Motor neuron (in vitro differentiated cells): ENCODE data around the gene FKBP3. TPM values are rescaled to one million over a fixed set of nuclear protein-coding genes. Genes with fewer than 3 reads are reported as not detected.
"Not testable (repeated sequence)": the region's sequence is repeated elsewhere in the genome, so short reads cannot be mapped to it uniquely, and the experiment has no call there.

Experiments used
- ATAC-seq, 8 experiments: fragments of 200-7000 bp; cut with Tn5 transposase; replicated peaks in 6 of 8; 2 replicates each; pipeline ENCODE4 v1.8.0; 2021; ENCODE audit warnings: mild to moderate bottlenecking in 8 of 8, moderate library complexity in 8 of 8
- H3K27ac ChIP-seq, 2 donors: fragments of 250-450 bp; sonication (Bioruptor Pico); 2 replicates each; pipeline ENCODE4 v1.9.0; 2021; ENCODE audit warnings: antibody characterized with exemption in 2 of 2, mild to moderate bottlenecking in 2 of 2, moderate library complexity in 1 of 2
- H3K4me1 ChIP-seq, 2 donors: fragments of 250-450 bp; sonication (Bioruptor Pico); replicated peaks in 1 of 2; 2 replicates each; pipeline ENCODE4 v1.6.1; 2021; ENCODE audit warnings: antibody characterized with exemption in 2 of 2, mild to moderate bottlenecking in 2 of 2, moderate library complexity in 1 of 2
- H3K4me3 ChIP-seq, 5 donors: fragments of 250-450 bp; sonication (Bioruptor Pico); 2 replicates each; pipeline ENCODE4 v1.9.0; 2021; ENCODE audit warnings: antibody characterized with exemption in 5 of 5, mild to moderate bottlenecking in 5 of 5, moderate library complexity in 4 of 5
- WGBS, 10 experiments: fragments of 450-650 bp; shearing (Covaris generic); methylation state at CpG; one replicate each; pipeline ENCODE4 v1.0.0; 2022; 5-methylcytosine and 5-hydroxymethylcytosine counted together
- in situ Hi-C, 9 experiments: fragments of 400-800 bp; cut with MboI; loops; one replicate each; pipeline ENCODE4 v1.15.0; 2021; ENCODE audit warnings: low sequenced_read_pairs in 9 of 9, low pct_unique_long_range_greater_than_20kb in 2 of 9; ENCODE audit not compliant: unreplicated experiment in 9 of 9
- total RNA-seq, 8 experiments: library from RNA; unstranded; fragments of 300-600 nt; gene quantifications; 2 replicates each; pipeline versions ENCODE4 v1.2.3 to v1.2.4, GENCODE V29; 2022

Gene FKBP3
- total RNA-seq, 8 experiments from 2014 or later: 38.1 to 126 (median 96.1) TPM

- H3K4me1 ChIP-seq: no peaks in the 10 kb centered on the region
- 78 to 100% (median 98%) methylated on average over 1 to 4 of the region's 4 CpGs; no CpG with 5 or more reads in 1 of the 10 experiments for WGBS, 10 experiments
- H3K27ac ChIP-seq: no peak overlapping the region
- ATAC-seq: no peak
- in situ Hi-C loops: no loop called here
- no peak overlapping the region for H3K4me3 ChIP-seq
Observed at GRCh38 chr14:45095143-45095542, 39.1 kb downstream of the FKBP3 start.

DNA sequence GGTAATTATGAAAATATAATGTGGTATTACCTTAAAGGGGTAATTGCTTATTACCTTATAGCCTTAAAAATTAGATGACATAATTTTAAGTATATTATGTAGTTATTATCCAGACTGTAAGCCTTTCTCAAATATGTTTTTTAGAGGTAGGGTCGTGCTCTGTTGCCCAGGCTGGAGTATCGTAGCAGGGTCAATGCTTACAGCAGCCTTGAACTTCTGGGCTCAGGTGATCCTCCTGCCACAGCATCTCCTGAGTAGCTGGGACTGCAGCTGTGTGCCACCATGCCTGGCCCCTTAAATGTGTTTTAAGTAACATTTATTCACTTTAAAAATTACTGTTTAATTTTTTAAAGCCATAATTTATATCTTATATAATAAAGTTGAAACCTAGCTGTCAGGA lies 40.0 kb downstream of the FKBP3 start:
- ATAC-seq: no peak
- H3K4me1 ChIP-seq: no peaks in the 10 kb centered on the region
- H3K4me3 ChIP-seq: no peak overlapping the region
- WGBS, 10 experiments: 80 to 100% (median 100%) methylated on average over 1 to 2 of the region's 2 CpGs; no CpG with 5 or more reads in 3 of the 10 experiments
- no peak overlapping the region for H3K27ac ChIP-seq
- in situ Hi-C loops: no loop called here

GRCh38 chr14:45091710-45092109 lies 42.6 kb downstream of the FKBP3 start:
- Histone ChIP-seq H3K27ac (no peak overlapping the region), H3K4me3 (no peak overlapping the region), H3K4me1 (no peaks in the 10 kb centered on the region)
- WGBS, 10 experiments: 56 to 100% (median 96%) methylated on average over 1 to 2 of the region's 2 CpGs
- in situ Hi-C loops: no loop called here
- ATAC-seq: no peak

- peak in 2 of 8 experiments; percentile 73 to 76 for ATAC-seq
- in situ Hi-C loops: no loop called here
- Histone ChIP-seq H3K4me1 (peaks cover 7 to 17% of the 10 kb centered on the region in 2 donors), H3K27ac (no peak overlapping the region), H3K4me3 (no peak overlapping the region)
- 0 to 100% (median 71%) methylated on average over 1 of the region's 1 CpG; no CpG with 5 or more reads in 1 of the 10 experiments for WGBS, 10 experiments
Observed at GRCh38 chr14:45089813-45090212, 44.5 kb downstream of the FKBP3 start.

DNA sequence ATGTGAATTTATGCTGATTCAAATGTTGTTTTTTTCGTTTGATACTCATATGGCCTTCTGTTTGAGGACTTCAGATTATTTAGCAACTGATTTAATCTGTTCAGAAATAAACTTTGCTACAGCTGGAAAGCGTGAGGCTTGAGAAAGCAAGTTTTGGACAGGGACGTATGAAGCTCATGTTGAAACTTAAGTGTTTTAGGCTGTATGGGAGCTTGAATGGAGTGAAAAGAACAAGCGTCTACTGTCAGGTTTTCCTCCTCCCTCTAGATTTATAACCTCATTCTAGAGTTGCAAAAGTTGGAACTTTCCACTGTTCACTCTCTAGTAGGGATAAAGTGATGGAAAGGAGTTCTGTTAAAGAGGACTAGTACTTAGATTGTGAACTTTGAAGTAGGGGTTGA lies 49.3 kb downstream of the FKBP3 start:
- Histone ChIP-seq H3K27ac (no peak overlapping the region), H3K4me1 (peaks cover 12 to 17% of the 10 kb centered on the region in 2 donors), H3K4me3 (peak overlapping the region; percentile 70 to 90 (median 80))
- peak in 3 of 8 experiments; percentile 1 to 13 (median 4) for ATAC-seq
- in situ Hi-C loops: no loop called here
- WGBS, 10 experiments: 0 to 5% (median 0%) methylated on average over 3 to 4 of the region's 4 CpGs; no CpG with 5 or more reads in 1 of the 10 experiments

DNA sequence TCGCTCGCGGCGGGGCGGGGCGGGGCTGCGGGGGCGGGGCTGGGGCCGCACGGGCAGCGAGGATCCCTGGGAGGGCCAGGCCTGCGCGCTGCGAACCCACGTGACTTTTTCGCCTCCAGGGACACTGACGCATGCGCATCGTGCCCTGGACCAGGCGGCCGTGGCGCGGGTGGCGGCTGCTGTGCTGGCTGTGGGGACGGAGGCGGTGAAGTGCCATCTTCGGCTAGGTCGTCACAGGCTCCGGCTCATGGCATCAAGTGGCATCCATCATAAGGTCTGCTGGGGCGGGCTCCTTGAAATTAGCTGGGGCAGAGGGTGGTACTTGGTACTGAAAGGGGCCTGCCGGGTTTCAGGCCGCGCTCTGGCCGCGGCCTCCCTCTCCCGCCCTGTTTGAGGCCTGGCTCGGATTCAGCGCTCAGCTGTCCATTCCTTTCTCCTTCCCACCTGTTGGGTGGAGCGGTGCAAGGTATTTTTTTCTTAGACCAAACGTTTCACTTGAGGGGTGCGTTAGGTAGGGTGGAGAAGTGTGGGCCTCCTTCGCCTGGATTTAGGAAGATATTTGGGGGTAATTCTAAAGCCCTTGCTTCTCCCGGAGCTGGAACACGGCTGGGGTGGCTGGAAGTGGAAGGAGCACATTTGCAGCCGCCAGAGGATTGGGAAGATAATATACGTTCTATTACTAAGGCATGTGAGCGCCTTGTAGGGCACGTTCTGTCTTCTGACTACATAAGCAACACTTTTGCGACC lies 50.1 kb downstream of the FKBP3 start, which contains the start of gene PRPF39:
Gene PRPF39 (plus strand): TSS at position 141 of the 747 bp plus-strand sequence. CDS start 11,124 bp downstream, outside the sequence.
- WGBS, 10 experiments: 0 to 26% (median 0%) methylated on average over 1 to 8 of the region's 49 CpGs
- peak; percentile 93 to 99 (median 96) for ATAC-seq
- H3K4me1 ChIP-seq: peaks cover 12 to 17% of the 10 kb centered on the region in 2 donors
- in situ Hi-C loops: no loop called here
- H3K4me3 ChIP-seq: peak within 1 kb of the TSS; percentile 70 to 90 (median 80)
- H3K27ac ChIP-seq: peak within 1 kb of the TSS; percentile 79 to 89

- in situ Hi-C loops: no loop called here
- peak overlapping the region; percentile 70 to 90 (median 80) for H3K4me3 ChIP-seq
- H3K4me1 ChIP-seq: peaks cover 12 to 17% of the 10 kb centered on the region in 2 donors
- ATAC-seq: peak in 5 of 8 experiments; percentile 1 to 2 (median 1)
- H3K27ac ChIP-seq: peak overlapping the region in 1 of 2 donors; percentile 8
- WGBS, 10 experiments: 0 to 40% (median 0%) methylated on average over 1 to 6 of the region's 10 CpGs; no CpG with 5 or more reads in 3 of the 10 experiments
Observed at GRCh38 chr14:45083617-45083975, 50.7 kb downstream of the FKBP3 start.

DNA sequence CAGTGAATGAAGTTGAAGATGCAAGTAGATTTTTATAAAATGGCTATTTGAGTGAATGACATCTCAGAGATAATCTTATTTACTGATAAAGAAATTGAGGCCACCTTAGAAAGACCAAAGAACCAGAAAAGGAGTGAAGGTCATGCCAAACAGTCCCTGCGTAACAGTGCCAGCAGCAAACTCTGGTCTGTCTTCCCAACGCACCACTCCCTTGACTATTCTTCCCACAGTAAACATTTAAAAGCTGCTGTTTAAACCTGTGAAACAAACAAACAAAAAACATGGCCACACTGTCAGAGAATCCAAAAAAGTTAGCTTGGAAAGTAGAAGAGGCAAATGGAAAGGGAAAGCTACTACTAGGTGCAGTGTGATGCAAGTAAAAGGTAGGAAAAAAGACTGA lies 51.9 kb downstream of the FKBP3 start:
- H3K4me1 ChIP-seq: peaks cover 12 to 17% of the 10 kb centered on the region in 2 donors
- no peak overlapping the region for H3K27ac ChIP-seq
- in situ Hi-C loops: no loop called here
- no peak for ATAC-seq
- 38 to 100% (median 94%) methylated on average over 1 to 2 of the region's 2 CpGs for WGBS, 10 experiments
- H3K4me3 ChIP-seq: no peak overlapping the region

DNA sequence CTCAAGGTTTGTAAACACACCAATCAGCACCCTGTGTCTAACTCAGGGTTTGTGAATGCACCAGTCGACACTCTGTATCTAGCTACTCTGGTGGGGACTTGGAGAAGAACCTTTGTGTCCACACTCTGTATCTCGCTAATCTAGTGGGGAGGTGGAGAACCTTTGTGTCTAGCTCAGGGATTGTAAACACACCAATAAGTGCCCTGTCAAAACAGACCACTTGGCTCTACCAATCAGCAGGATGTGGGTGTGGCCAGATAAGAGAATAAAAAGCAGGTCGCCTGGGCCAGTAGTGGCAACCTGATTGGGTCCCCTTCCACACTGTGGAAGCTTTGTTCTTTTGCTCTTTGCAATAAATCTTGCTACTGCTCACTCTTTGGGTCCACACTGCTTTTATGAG lies 53.2 kb downstream of the FKBP3 start:
- no CpG with 5 or more reads among the region's 3 CpGs for WGBS, 10 experiments
- in situ Hi-C loops, H3K4me3 ChIP-seq, H3K27ac ChIP-seq, ATAC-seq: not testable (repeated sequence)
- peaks cover 8 to 11% of the 10 kb centered on the region in 2 donors for H3K4me1 ChIP-seq

GRCh38 chr14:45080416-45080968 lies 53.8 kb downstream of the FKBP3 start:
- H3K4me1 ChIP-seq, H3K4me3 ChIP-seq, ATAC-seq, H3K27ac ChIP-seq, in situ Hi-C loops: not testable (repeated sequence)
- 90 to 100% methylated on average over 1 to 2 of the region's 40 CpGs; no CpG with 5 or more reads in 8 of the 10 experiments for WGBS, 10 experiments

- peaks cover 0 to 2% of the 10 kb centered on the region in 2 donors for H3K4me1 ChIP-seq
- peak in 3 of 8 experiments; percentile 76 to 89 (median 78) for ATAC-seq
- in situ Hi-C loops: no loop called here
- 0 to 100% (median 80%) methylated on average over 1 of the region's 1 CpG; no CpG with 5 or more reads in 1 of the 10 experiments for WGBS, 10 experiments
- H3K27ac ChIP-seq: no peak overlapping the region
- H3K4me3 ChIP-seq: no peak overlapping the region
Observed at GRCh38 chr14:45078323-45078722, 56.0 kb downstream of the FKBP3 start.

DNA sequence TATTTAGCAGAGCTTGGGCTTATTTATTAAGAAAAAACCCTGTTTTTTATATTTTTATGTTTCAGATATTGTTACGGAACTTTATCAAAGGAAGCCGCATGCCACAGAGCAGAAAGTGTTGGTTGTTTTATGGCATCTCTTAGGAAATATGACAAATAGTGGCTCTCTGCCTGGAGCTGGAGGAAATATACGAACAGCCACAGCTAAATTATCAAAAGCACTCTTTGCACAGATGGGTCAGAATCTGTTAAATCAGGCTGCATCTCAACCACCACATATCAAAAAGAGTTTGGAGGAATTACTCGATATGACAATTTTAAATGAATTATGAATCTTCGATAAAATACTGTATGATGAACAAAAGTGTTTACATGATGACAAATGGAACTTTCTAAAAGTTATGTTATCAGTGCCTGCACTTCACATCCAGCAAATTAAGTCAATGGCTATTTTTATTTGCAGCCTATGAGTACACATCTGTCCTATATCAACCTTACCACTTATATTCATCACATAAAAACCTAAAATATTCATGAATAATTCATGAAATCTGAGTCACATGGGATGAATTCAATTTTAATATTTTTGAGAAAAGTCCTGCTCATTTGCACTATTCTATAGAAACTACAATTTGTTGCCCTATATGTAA lies 60.9 kb downstream of the FKBP3 start:
- in situ Hi-C loops: no loop called here
- H3K27ac ChIP-seq: no peak overlapping the region
- H3K4me1 ChIP-seq: no peaks in the 10 kb centered on the region
- ATAC-seq: no peak
- 68 to 100% (median 94%) methylated on average over 2 to 5 of the region's 5 CpGs for WGBS, 10 experiments
- H3K4me3 ChIP-seq: no peak overlapping the region

- in situ Hi-C loops: no loop called here
- H3K4me1 ChIP-seq: no peaks in the 10 kb centered on the region
- no peak overlapping the region for H3K27ac ChIP-seq
- H3K4me3 ChIP-seq: no peak overlapping the region
- peak in 1 of 8 experiments; percentile 36 for ATAC-seq
- 85 to 100% (median 100%) methylated on average over 1 to 6 of the region's 6 CpGs; no CpG with 5 or more reads in 2 of the 10 experiments for whole genome bisulfite sequencing, 10 experiments
Observed at GRCh38 chr14:45072126-45072525, 62.2 kb downstream of the FKBP3 start.
